Left hindlimb (tissue), 1 donor: ENCODE data around the gene SLCO1A2.

Experiments used
- DNase-seq: peaks from one replicate; pipeline ENCODE4 v3.0.0-alpha.2; 2018

SLCO1A2 gene

GRCh38 chr12:21328578-21328977 is 6.1 kb downstream of the SLCO1A2 start:
- DNase-seq = no peak

GRCh38 chr12:21324551-21324950 is 10.2 kb downstream of the SLCO1A2 start:
- no peak for DNase-seq

GRCh38 chr12:21323736-21324135 is 11.0 kb downstream of the SLCO1A2 start:
- no peak for DNase-seq

- DNase-seq = no peak
Measured at GRCh38 chr12:21308785-21309184, 25.9 kb downstream of the SLCO1A2 start.

GRCh38 chr12:21305661-21306060 is 29.1 kb downstream of the SLCO1A2 start:
- no peak for DNase-seq

GRCh38 chr12:21300632-21301031 is 34.1 kb downstream of the SLCO1A2 start:
- no peak for DNase-seq

GRCh38 chr12:21296751-21297406 is 37.8 kb downstream of the SLCO1A2 start:
- DNase-seq = no peak

- DNase-seq = no peak
Measured at GRCh38 chr12:21296348-21296747, 38.4 kb downstream of the SLCO1A2 start.

- no peak for DNase-seq
Measured at GRCh38 chr12:21294176-21294575, 40.5 kb downstream of the SLCO1A2 start.

GRCh38 chr12:21292111-21292510 is 42.6 kb downstream of the SLCO1A2 start:
- DNase-seq = no peak

- no peak for DNase-seq
Measured at GRCh38 chr12:21289698-21290097, 45.0 kb downstream of the SLCO1A2 start.

- DNase-seq = no peak
Measured at GRCh38 chr12:21276826-21277225, 57.9 kb downstream of the SLCO1A2 start.

GRCh38 chr12:21265932-21266331 is 68.8 kb downstream of the SLCO1A2 start:
- DNase-seq = no peak

- DNase-seq = no peak
Measured at GRCh38 chr12:21264232-21264631, 70.5 kb downstream of the SLCO1A2 start.

- no peak for DNase-seq
Measured at GRCh38 chr12:21257172-21257571, 77.5 kb downstream of the SLCO1A2 start.

GRCh38 chr12:21252070-21252469 is 82.6 kb downstream of the SLCO1A2 start:
- DNase-seq = no peak

GRCh38 chr12:21248679-21249078 is 86.0 kb downstream of the SLCO1A2 start:
- DNase-seq = no peak

- DNase-seq = no peak
Measured at GRCh38 chr12:21239866-21240265, 94.9 kb downstream of the SLCO1A2 start.

- DNase-seq = no peak
Measured at GRCh38 chr12:21234395-21234794, 100.3 kb downstream of the SLCO1A2 start.

GRCh38 chr12:21223930-21224329 is 110.8 kb downstream of the SLCO1A2 start:
- DNase-seq = no peak

- no peak for DNase-seq
Measured at GRCh38 chr12:21221778-21222177, 112.9 kb downstream of the SLCO1A2 start.

GRCh38 chr12:21221072-21221471 is 113.6 kb downstream of the SLCO1A2 start:
- no peak for DNase-seq

- DNase-seq = no peak
Measured at GRCh38 chr12:21220266-21220665, 114.5 kb downstream of the SLCO1A2 start.

- no peak for DNase-seq
Measured at GRCh38 chr12:21219206-21219605, 115.5 kb downstream of the SLCO1A2 start.
